ENCODE measurements around the gene H2BK1.

DNA sequence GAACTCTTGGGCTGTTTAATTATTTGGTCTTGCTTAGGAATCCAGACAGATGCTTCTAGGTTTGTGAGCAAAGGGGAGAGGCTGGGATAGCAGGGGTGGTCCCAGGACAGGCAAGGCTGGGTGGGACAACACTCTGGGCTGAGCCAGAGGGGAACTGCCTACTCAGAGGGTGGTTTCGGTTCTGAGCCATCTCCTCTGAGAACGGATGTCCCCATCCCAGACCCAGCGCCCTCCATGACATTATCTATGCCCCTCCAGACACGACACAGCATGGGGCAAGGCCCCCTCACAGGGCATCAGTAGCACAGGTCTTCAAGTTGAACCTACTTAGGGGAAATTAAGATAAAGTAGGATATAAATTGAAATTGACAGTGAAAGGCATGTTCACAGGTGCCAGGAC is 30.3 kb downstream of the H2BK1 start:
- TF ChIP-seq, protein P1, sequence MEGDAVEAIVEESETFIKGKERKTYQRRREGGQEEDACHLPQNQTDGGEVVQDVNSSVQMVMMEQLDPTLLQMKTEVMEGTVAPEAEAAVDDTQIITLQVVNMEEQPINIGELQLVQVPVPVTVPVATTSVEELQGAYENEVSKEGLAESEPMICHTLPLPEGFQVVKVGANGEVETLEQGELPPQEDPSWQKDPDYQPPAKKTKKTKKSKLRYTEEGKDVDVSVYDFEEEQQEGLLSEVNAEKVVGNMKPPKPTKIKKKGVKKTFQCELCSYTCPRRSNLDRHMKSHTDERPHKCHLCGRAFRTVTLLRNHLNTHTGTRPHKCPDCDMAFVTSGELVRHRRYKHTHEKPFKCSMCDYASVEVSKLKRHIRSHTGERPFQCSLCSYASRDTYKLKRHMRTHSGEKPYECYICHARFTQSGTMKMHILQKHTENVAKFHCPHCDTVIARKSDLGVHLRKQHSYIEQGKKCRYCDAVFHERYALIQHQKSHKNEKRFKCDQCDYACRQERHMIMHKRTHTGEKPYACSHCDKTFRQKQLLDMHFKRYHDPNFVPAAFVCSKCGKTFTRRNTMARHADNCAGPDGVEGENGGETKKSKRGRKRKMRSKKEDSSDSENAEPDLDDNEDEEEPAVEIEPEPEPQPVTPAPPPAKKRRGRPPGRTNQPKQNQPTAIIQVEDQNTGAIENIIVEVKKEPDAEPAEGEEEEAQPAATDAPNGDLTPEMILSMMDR (conservative IDR thresholded peaks at IDR 0.05 in 1 of 2, IDR thresholded peaks at IDR 0.05 in 1 of 2; ENCODE audit: low read depth in 1 of 2, low read length in 2 of 2), result no peak
- TF ChIP-seq EZH2 (IDR thresholded peaks at IDR 0.05; ENCODE audit: low read length, missing control alignments), result no peak

All from fibroblast of lung (primary cell).